ENCODE results near the gene SDHB. TPM values are rescaled to one million over a fixed set of nuclear protein-coding genes. Genes with fewer than 3 reads are reported as not detected.

The SDHB gene
- total RNA-seq, 4 donors from 2014 or later, result 79.6 to 130 (median 86.3) TPM

GRCh38 chr1:16971341-16972188 is 82.3 kb downstream of the SDHB start:
- Histone ChIP-seq H3K36me3 (peaks cover 0 to 53% (median 0%) of the 10 kb centered on the region in 3 donors), H3K4me3 (no peak overlapping the region), H3K9me3 (no peaks in the 10 kb centered on the region), H3K27me3 (no peaks in the 10 kb centered on the region), H3K4me1 (peaks cover 0 to 37% (median 0%) of the 10 kb centered on the region in 4 donors), H3K27ac (peak overlapping the region in 2 of 4 donors; percentile 10 to 39)
- no peak for DNase-seq (ENCODE audit: low spot score in 2 of 2)
- no peak for TF ChIP-seq POLR2A (IDR thresholded peaks at IDR 0.05)
- no peak for TF ChIP-seq EP300 (IDR thresholded peaks at IDR 0.05)
- TF ChIP-seq CTCF (IDR thresholded peaks at IDR 0.05), result no peak
- WGBS, 2 donors, result 67 to 74% methylated on average over 24 to 27 of the region's 28 CpGs

- Histone ChIP-seq H3K9me3 (no peaks in the 10 kb centered on the region), H3K4me1 (peaks cover 0 to 27% (median 0%) of the 10 kb centered on the region in 4 donors), H3K27me3 (no peaks in the 10 kb centered on the region), H3K27ac (no peak overlapping the region), H3K4me3 (no peak overlapping the region), H3K36me3 (peaks cover 0 to 65% (median 3%) of the 10 kb centered on the region in 3 donors)
- TF ChIP-seq CTCF (IDR thresholded peaks at IDR 0.05) (no peak), POLR2A (IDR thresholded peaks at IDR 0.05) (no peak), EP300 (IDR thresholded peaks at IDR 0.05) (no peak)
- 93 to 95% methylated on average over 28 of the region's 28 CpGs for WGBS, 2 donors
- DNase-seq (ENCODE audit: low spot score in 2 of 2), result no peak
These were observed 83.5 kb downstream of the SDHB start for GRCh38 chr1:16970132-16970910.

- TF ChIP-seq EP300 (IDR thresholded peaks at IDR 0.05), result no peak
- TF ChIP-seq POLR2A (IDR thresholded peaks at IDR 0.05), result no peak
- TF ChIP-seq CTCF (IDR thresholded peaks at IDR 0.05), result no peak
- no peaks in the 10 kb centered on the region for H3K27me3 ChIP-seq
- H3K4me3 ChIP-seq, result no peak overlapping the region
- peaks cover 0 to 24% (median 0%) of the 10 kb centered on the region in 4 donors for H3K4me1 ChIP-seq
- H3K9me3 ChIP-seq, result no peaks in the 10 kb centered on the region
- WGBS, 2 donors, result 92 to 93% methylated on average over 11 to 12 of the region's 12 CpGs
- peaks cover 0 to 72% (median 3%) of the 10 kb centered on the region in 3 donors for H3K36me3 ChIP-seq
- no peak for DNase-seq (ENCODE audit: low spot score in 2 of 2)
- H3K27ac ChIP-seq, result no peak overlapping the region
These were observed 84.2 kb downstream of the SDHB start for GRCh38 chr1:16969651-16970050.

- Histone ChIP-seq H3K36me3 (peaks cover 0 to 75% (median 3%) of the 10 kb centered on the region in 3 donors), H3K9me3 (no peaks in the 10 kb centered on the region), H3K4me3 (no peak overlapping the region), H3K4me1 (peaks cover 0 to 24% (median 0%) of the 10 kb centered on the region in 4 donors), H3K27ac (no peak overlapping the region), H3K27me3 (no peaks in the 10 kb centered on the region)
- 89 to 93% methylated on average over 14 of the region's 14 CpGs for WGBS, 2 donors
- TF ChIP-seq POLR2A (IDR thresholded peaks at IDR 0.05) (no peak), CTCF (IDR thresholded peaks at IDR 0.05) (no peak), EP300 (IDR thresholded peaks at IDR 0.05) (no peak)
- DNase-seq (ENCODE audit: low spot score in 2 of 2), result no peak
These were observed 84.7 kb downstream of the SDHB start for GRCh38 chr1:16969057-16969611.

Other genes starting within 250 kb of the SDHB start
- under 1 TPM; under 0.01 TPM for gene RNU1-2, start 158.1 kb downstream of the SDHB start, total RNA-seq
- gene CROCC, start 132.1 kb downstream of the SDHB start, total RNA-seq, result 100 to 1,000 TPM in 1 of 4 donors, 10 to 100 TPM in 3; 22.3 to 164 (median 68.4) TPM
- 10 to 100 TPM in 3 of 4 donors, 1 to 10 TPM in 1; 5.9 to 26.6 (median 13.5) TPM for gene MFAP2, start 73.4 kb downstream of the SDHB start, total RNA-seq
- 10 to 100 TPM; 29.7 to 64.2 (median 42.1) TPM for gene ATP13A2, start 42.1 kb downstream of the SDHB start, total RNA-seq
- gene PADI2, start 65.4 kb upstream of the SDHB start, total RNA-seq, result 10 to 100 TPM in 1 of 4 donors, 1 to 10 TPM in 3; 2.4 to 12.2 (median 6.3) TPM
- not detected for gene PADI1, start 151.1 kb upstream of the SDHB start, total RNA-seq
- not detected for gene PADI3, start 195.1 kb upstream of the SDHB start, total RNA-seq

All from tibial nerve (tissue), 4 donors.